ENCODE measurements around the gene SLK.

SLK gene

GRCh38 chr10:103998805-103999204, 31.9 kb downstream of the SLK start:
- no peak for DNase-seq (ENCODE audit: low read depth)
- no peak overlapping the region for H3K4me3 ChIP-seq (ENCODE audit: low read depth, low read length)

GRCh38 chr10:104002911-104003310, 36.0 kb downstream of the SLK start:
- H3K4me3 ChIP-seq (ENCODE audit: low read depth, low read length), result no peak overlapping the region
- no peak for TF ChIP-seq CTCF (IDR thresholded peaks at IDR 0.05; ENCODE audit: insufficient read depth, low read depth, low read length, missing control alignments)
- DNase-seq (ENCODE audit: low read depth), result no peak

More at GRCh38 chr10:103998805-103999204, 31.9 kb downstream of the SLK start:
- TF ChIP-seq CTCF (IDR thresholded peaks at IDR 0.05; ENCODE audit: insufficient read depth, low read depth, low read length, missing control alignments), result no peak

- peak; percentile 21 for DNase-seq (ENCODE audit: low read depth)
- no peak overlapping the region for H3K4me3 ChIP-seq (ENCODE audit: low read depth, low read length)
- no peak for TF ChIP-seq CTCF (IDR thresholded peaks at IDR 0.05; ENCODE audit: insufficient read depth, low read depth, low read length, missing control alignments)
These were observed 38.4 kb downstream of the SLK start for GRCh38 chr10:104005172-104005863.

GRCh38 chr10:104011904-104012303, 45.0 kb downstream of the SLK start:
- H3K4me3 ChIP-seq (ENCODE audit: low read depth, low read length), result no peak overlapping the region
- TF ChIP-seq CTCF (IDR thresholded peaks at IDR 0.05; ENCODE audit: insufficient read depth, low read depth, low read length, missing control alignments), result no peak
- no peak for DNase-seq (ENCODE audit: low read depth)

- H3K4me3 ChIP-seq (ENCODE audit: low read depth, low read length), result no peak overlapping the region
- TF ChIP-seq CTCF (IDR thresholded peaks at IDR 0.05; ENCODE audit: insufficient read depth, low read depth, low read length, missing control alignments), result no peak
- DNase-seq (ENCODE audit: low read depth), result no peak
These were observed 46.5 kb downstream of the SLK start for GRCh38 chr10:104013489-104013888.

GRCh38 chr10:104014176-104014575, 47.2 kb downstream of the SLK start:
- TF ChIP-seq CTCF (IDR thresholded peaks at IDR 0.05; ENCODE audit: insufficient read depth, low read depth, low read length, missing control alignments), result no peak
- H3K4me3 ChIP-seq (ENCODE audit: low read depth, low read length), result no peak overlapping the region
- no peak for DNase-seq (ENCODE audit: low read depth)

- H3K4me3 ChIP-seq (ENCODE audit: low read depth, low read length), result no peak overlapping the region
- no peak for DNase-seq (ENCODE audit: low read depth)
- TF ChIP-seq CTCF (IDR thresholded peaks at IDR 0.05; ENCODE audit: insufficient read depth, low read depth, low read length, missing control alignments), result no peak
These were observed 49.7 kb downstream of the SLK start for GRCh38 chr10:104016661-104017060.

Measured in GM12865 (cell line).